Activated CD4-positive, alpha-beta T cell treated with anti-CD3 and anti-CD28 coated beads, Interleukin-2, amount 10 ng/mL, durations not matched to agents 24 days and 14 days (primary cell): ENCODE data around the gene CCDC69. TPM values are rescaled to one million over a fixed set of nuclear protein-coding genes. Genes with fewer than 3 reads are reported as not detected.
A peak's percentile ranks its signal among the peaks of the same experiment; 100 is the strongest.
"Not testable (repeated sequence)": the region's sequence is repeated elsewhere in the genome, so short reads cannot be mapped to it uniquely, and the experiment has no call there.

Experiments used
- DNase-seq: peaks from one replicate; pipeline ENCODE4 v3.0.0; 2022
- H3K27ac Mint-ChIP-seq: one replicate; pipeline ENCODE4 v1.8.0; 2022; ENCODE audit warnings: mild to moderate bottlenecking, mixed read lengths
- H3K27me3 Mint-ChIP-seq: one replicate; pipeline ENCODE4 v1.8.0; 2022; ENCODE audit warnings: mixed read lengths
- H3K36me3 Mint-ChIP-seq: one replicate; pipeline ENCODE4 v1.8.0; 2022; ENCODE audit warnings: low read depth, mild to moderate bottlenecking, mixed read lengths
- H3K4me1 Mint-ChIP-seq: one replicate; pipeline ENCODE4 v1.8.0; 2021; ENCODE audit warnings: mixed read lengths
- H3K4me3 Mint-ChIP-seq: one replicate; pipeline ENCODE4 v1.8.0; 2022; ENCODE audit warnings: mild to moderate bottlenecking, moderate library complexity, mixed read lengths
- H3K9me3 Mint-ChIP-seq: one replicate; pipeline ENCODE4 v1.8.0; 2021; ENCODE audit warnings: mixed read lengths
- intact Hi-C: fragments of 100-400 bp; cut with micrococcal nuclease; formaldehyde crosslinking; loops from one replicate; pipeline ENCODE4 v1.15.1; 2023
- total RNA-seq: library from RNA; stranded (reverse); gene quantifications from 2 replicates; pipeline ENCODE4 v1.2.3, GENCODE V29; 2022

The CCDC69 gene
- total RNA-seq, 1 donor from 2014 or later = 23.2 TPM

DNA sequence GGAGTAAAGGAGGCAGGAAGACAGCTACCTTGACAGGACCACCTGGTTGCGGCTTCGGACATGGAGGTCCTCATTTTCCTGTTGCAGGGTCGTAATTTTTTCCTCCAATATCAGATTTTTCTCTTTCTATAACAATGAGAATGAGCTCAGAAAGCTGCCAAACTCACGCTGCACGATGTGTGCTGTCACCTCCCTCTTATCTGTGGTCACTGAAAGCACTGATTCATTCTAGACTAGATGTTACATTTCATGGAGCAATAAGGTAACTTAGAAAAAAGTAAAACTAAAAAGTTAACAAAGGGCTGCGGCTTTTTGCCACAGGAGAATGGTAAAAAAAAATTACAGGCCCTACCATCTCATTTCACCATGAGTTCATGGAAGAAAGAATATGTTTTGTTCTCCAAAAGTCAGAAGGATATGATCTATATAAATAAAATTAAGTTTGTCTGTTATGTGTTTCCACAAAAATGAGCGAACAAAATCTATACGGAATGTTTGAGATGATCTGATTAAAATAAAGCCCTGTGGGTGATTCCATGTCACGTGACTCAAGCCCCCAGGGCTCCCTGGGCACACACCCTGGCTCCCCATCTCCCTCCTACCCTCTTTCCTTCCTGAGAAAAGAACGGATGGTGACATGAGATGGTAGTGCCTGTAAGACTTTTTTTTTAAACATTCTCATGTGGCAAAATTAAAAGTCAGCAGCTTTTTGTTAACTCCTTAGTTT, 39.4 kb downstream of the CCDC69 start:
- no peak for DNase-seq
- H3K36me3 Mint-ChIP-seq = peaks cover 54% of the 10 kb centered on the region
- no peak overlapping the region for H3K4me3 Mint-ChIP-seq
- no peaks in the 10 kb centered on the region for H3K27me3 Mint-ChIP-seq
- H3K4me1 Mint-ChIP-seq = peaks cover 3% of the 10 kb centered on the region
- peaks cover 4% of the 10 kb centered on the region for H3K9me3 Mint-ChIP-seq
- intact Hi-C loops = no loop called here
- H3K27ac Mint-ChIP-seq = no peak overlapping the region

DNA sequence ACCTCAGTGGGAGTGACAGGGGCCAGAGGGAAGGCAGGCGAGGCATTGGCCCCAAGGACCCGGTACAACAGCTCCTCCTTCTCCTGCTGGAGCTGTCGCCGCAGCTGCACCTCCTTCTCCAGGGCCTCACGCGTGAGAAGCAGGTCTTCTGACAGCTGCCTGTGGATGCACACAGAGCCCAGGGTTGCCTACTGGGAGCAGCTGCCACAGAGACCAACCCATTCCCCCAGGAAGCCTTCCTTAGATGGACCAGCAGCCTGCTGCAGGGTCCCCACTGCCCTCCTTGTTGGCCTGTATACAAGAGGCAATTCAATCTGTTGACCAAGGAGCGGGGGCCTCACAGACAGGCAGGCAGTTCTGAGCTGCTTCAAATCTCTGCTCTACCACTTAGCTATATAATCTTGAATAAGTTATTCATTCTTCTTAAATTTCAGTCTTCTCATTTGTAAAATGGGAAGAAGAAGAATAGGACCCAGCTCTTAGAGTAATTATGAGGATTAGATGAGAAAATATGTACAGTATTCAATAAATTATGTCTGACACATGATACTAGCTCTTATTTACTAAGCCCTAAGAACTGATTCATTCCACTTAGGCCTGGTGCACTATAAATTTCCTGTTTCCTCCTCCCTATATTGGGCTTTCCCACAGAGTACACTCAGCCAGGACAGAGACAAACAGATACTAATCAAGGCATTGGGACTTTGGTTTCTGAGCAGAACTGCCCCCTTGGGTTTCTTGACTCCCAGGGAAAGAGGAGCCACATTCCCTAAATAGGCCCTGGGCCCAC, 40.2 kb downstream of the CCDC69 start:
- no peak overlapping the region for H3K27ac Mint-ChIP-seq
- H3K36me3 Mint-ChIP-seq = peaks cover 52% of the 10 kb centered on the region
- H3K4me3 Mint-ChIP-seq = no peak overlapping the region
- DNase-seq = no peak
- H3K9me3 Mint-ChIP-seq = no peaks in the 10 kb centered on the region
- intact Hi-C loops = no loop called here
- peaks cover 3% of the 10 kb centered on the region for H3K4me1 Mint-ChIP-seq
- no peaks in the 10 kb centered on the region for H3K27me3 Mint-ChIP-seq

DNA sequence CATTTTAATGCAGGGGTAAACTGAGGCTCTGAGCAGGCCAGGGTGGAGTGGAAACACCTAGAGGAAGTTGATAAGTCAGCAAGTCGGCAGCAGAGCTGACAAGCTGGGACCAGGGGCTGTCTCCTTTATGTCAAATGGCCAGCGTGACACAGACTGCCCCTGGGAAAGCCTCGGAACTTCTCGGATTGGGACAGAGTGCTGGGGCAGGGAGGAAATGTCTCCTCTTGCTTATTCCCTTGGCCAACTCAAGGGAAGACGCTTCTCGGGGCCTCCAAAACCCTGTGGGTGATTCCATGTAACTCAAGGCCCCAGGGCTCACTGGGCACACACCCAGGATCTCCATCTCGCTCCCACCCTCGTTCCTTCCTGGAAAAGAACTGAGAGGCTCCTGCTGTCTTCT, 40.9 kb downstream of the CCDC69 start:
- peaks cover 53% of the 10 kb centered on the region for H3K36me3 Mint-ChIP-seq
- H3K4me1 Mint-ChIP-seq = peaks cover 3% of the 10 kb centered on the region
- intact Hi-C loops = no loop called here
- no peak for DNase-seq
- H3K4me3 Mint-ChIP-seq = no peak overlapping the region
- H3K27ac Mint-ChIP-seq = no peak overlapping the region
- H3K27me3 Mint-ChIP-seq = no peaks in the 10 kb centered on the region
- H3K9me3 Mint-ChIP-seq = peaks cover 1% of the 10 kb centered on the region

DNA sequence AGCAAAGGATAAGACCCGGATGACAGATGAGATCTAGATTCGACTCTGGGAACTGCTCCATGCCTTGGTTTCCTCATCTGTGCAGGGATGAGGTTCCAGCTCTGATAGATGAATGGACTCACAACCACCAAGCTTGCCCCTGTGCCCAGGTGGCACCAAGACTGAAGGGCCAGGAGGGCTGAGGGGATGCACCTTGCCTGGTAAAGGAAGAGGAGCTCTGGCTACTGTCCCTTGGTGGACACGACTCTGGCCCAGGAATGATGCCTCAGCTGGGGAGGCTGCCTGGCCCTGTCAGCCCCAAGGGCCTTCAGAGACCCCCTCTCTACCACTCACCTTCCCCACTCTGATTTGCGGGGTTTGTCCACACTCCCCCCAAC, 41.4 kb downstream of the CCDC69 start:
- Mint-ChIP-seq H3K9me3 (peaks cover 4% of the 10 kb centered on the region), H3K27me3 (no peaks in the 10 kb centered on the region), H3K36me3 (peaks cover 51% of the 10 kb centered on the region), H3K4me3 (no peak overlapping the region), H3K27ac (no peak overlapping the region), H3K4me1 (peaks cover 2% of the 10 kb centered on the region)
- intact Hi-C loops = no loop called here
- no peak for DNase-seq

DNA sequence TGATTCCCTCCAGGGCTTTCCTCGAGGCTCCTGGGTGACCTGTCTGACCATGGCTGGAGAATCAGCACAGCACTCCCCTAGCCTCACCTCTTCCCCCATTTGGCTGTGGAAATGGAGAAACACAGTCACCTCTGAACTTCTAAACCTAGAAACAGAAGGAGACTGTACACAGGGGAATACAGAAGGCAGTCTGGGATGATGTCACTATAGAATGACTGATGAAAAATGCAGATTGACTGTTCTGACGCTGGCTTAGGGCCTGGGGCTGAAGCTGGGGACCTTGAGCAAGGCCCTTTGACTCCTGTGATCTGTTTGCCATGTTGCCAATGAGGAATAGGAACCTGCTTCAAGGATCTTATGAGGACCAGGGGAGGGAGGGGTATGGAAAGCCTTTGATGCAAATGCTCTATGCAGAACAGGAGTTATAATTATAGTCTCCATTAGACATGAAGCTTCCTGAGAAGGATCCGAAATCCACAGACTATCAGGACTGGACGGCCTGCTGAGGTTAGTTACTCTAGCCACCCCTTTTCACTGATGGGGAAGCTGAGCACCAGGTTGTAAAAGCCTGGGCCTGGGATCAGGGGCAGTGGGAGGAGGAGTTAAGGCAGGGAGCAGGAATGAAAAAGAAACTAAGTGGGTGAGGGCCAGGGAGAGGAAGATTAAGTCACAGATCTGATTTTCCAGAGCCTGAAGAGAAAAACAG, 41.9 kb downstream of the CCDC69 start:
- Mint-ChIP-seq H3K9me3 (peaks cover 4% of the 10 kb centered on the region), H3K36me3 (peaks cover 46% of the 10 kb centered on the region), H3K4me3 (no peak overlapping the region), H3K4me1 (peaks cover 2% of the 10 kb centered on the region), H3K27ac (peak overlapping the region; percentile 42), H3K27me3 (no peaks in the 10 kb centered on the region)
- intact Hi-C loops = no loop called here
- no peak for DNase-seq

DNA sequence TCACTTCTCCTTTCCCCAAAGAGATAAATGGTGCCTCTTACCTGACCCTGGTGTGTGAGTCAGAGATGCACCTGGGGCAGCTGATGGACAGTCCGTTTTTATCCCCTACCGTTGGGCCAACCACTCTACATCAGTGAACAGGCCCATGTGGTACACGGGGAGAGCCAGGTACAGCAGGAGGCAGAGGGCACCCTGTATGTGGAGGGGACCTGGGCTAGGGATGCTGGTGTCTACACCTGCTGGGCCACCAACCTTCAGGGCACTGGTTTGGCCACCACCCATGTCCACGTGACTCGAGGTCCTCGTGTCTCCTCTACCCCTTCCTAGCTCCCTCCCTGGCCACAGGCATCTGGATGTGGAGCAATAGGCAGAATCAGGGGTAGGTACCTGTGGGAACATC, 43.6 kb downstream of the CCDC69 start:
- intact Hi-C loops = no loop called here
- no peaks in the 10 kb centered on the region for H3K27me3 Mint-ChIP-seq
- peaks cover 33% of the 10 kb centered on the region for H3K36me3 Mint-ChIP-seq
- peaks cover 2% of the 10 kb centered on the region for H3K4me1 Mint-ChIP-seq
- no peak overlapping the region for H3K27ac Mint-ChIP-seq
- no peak for DNase-seq
- H3K9me3 Mint-ChIP-seq = peaks cover 4% of the 10 kb centered on the region
- no peak overlapping the region for H3K4me3 Mint-ChIP-seq

DNA sequence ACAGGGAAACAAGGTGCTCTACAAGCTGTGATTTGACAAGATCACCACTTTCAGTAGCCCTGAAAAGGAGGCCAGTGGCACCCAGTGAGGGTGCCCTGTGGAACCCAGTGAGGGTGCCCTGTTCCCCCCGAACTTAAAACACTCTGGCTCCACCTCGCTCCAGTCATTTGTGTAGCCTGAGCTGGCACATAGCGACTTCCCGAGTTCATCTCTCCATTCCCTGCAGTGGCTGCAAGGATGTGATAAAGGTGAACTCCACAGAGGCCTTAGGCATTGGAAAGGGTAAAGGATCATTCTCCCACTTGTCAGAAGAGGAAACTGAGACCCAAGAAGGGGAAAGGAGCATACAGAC, 44.4 kb downstream of the CCDC69 start:
- intact Hi-C loops = no loop called here
- H3K9me3 Mint-ChIP-seq = peaks cover 4% of the 10 kb centered on the region
- H3K27ac Mint-ChIP-seq = no peak overlapping the region
- H3K36me3 Mint-ChIP-seq = peaks cover 29% of the 10 kb centered on the region
- H3K4me3 Mint-ChIP-seq = no peak overlapping the region
- no peaks in the 10 kb centered on the region for H3K27me3 Mint-ChIP-seq
- no peak for DNase-seq
- H3K4me1 Mint-ChIP-seq = peaks cover 2% of the 10 kb centered on the region

DNA sequence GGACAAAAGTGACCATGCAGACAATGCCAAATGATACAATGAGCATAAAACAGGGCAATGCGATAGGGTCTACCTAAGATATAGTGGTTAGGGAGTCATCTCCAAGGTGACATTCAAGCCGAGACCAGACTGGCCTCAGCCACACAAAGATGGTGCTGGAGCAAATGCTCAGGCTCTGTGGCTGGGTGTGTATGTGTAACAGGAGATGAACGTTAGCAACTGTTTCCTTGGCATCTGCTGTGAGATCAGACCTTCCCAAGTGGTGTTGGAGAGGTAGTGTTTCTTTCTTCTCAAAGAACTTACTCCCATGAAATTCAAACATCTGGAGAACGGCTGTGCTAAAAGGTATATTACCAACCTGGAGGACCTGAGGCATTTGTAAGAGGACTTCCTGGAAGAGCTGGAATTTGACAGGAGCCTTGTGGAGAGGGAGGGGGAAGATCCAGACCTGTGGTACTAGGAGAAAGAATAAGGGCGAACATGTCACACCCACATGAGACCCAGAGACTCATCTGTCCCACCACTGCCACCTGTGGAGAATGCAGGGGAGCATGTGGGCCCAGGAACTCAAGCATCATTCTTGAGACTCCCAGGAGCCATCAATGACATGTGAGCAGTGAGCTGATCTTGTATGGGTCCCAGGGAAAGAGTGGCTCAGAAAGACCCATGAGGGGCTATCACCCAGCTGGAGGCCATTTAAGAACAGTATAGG, 45.0 kb downstream of the CCDC69 start:
- DNase-seq = no peak
- Mint-ChIP-seq H3K27ac (no peak overlapping the region), H3K9me3 (peaks cover 4% of the 10 kb centered on the region), H3K27me3 (no peaks in the 10 kb centered on the region), H3K36me3 (peaks cover 32% of the 10 kb centered on the region), H3K4me1 (peaks cover 2% of the 10 kb centered on the region), H3K4me3 (no peak overlapping the region)
- intact Hi-C loops = no loop called here

DNA sequence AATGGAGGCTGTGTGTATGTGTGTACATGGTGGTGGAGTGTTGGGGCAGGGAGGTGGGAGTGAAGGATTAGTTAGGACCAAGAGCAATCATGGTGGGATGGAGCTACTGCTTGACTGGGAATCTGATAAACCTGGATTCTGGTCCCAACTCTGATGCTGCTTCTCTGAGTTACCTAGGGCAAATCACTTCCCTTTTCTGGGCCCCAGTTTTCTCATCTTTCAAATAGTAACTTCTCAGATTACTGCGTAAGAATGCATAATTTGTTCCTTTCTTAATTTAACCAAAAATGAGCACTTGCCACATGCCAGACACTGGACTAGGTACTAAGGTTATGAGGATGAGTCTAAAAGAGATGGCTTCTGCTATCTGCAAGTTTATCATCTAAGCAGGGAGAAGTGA, 45.5 kb downstream of the CCDC69 start:
- Mint-ChIP-seq H3K4me3 (no peak overlapping the region), H3K4me1 (no peaks in the 10 kb centered on the region), H3K36me3 (peaks cover 31% of the 10 kb centered on the region), H3K9me3 (peaks cover 4% of the 10 kb centered on the region), H3K27ac (no peak overlapping the region), H3K27me3 (no peaks in the 10 kb centered on the region)
- intact Hi-C loops = no loop called here
- DNase-seq = no peak

DNA sequence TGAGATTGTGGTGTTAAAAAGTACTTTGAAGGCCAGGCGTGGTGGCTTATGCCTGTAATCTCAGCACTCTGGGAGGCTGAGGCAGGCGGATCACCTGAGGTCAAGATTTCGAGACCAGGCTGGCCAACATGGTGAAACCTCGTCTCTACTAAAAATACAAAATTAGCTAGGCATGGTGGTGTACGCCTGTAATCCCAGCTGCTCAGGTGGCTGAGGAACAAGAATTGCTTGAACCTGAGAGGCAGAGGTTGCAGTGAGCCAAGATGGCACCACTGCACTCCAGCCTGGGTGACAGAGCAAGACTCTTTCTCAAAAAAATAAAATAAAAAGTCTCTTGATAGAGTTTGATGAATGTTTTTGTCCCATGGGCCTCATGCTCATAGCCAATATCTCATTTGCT, 47.6 kb downstream of the CCDC69 start:
- H3K4me3 Mint-ChIP-seq, H3K4me1 Mint-ChIP-seq, intact Hi-C loops, DNase-seq, H3K27ac Mint-ChIP-seq, H3K9me3 Mint-ChIP-seq, H3K27me3 Mint-ChIP-seq: not testable (repeated sequence)
- peaks cover 25% of the 10 kb centered on the region for H3K36me3 Mint-ChIP-seq

DNA sequence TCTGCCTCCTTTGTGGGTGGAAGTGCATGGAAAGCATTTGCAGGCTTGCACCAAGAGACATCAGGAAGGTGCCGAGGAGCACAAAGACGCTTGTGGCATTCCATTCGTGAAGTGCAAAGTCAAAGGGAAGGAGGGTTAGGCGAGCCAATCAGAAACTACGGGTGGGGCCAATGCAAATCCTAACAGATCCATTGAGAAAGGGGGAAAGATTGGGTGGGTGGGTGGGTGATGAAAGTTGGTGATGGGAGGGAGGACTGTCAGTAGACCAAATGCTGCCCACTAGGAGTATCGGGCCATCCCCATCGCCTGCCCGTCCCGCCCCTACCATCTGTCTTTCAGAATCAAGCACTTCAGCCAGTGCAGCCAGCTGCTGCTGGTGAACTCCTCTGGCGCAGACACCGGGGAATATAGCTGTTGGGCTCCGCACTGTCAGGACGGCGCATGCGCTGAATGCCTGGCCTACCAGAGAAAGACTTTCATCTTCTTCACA, 49.2 kb downstream of the CCDC69 start:
- peaks cover 10% of the 10 kb centered on the region for H3K4me1 Mint-ChIP-seq
- intact Hi-C loops = no loop called here

DNA sequence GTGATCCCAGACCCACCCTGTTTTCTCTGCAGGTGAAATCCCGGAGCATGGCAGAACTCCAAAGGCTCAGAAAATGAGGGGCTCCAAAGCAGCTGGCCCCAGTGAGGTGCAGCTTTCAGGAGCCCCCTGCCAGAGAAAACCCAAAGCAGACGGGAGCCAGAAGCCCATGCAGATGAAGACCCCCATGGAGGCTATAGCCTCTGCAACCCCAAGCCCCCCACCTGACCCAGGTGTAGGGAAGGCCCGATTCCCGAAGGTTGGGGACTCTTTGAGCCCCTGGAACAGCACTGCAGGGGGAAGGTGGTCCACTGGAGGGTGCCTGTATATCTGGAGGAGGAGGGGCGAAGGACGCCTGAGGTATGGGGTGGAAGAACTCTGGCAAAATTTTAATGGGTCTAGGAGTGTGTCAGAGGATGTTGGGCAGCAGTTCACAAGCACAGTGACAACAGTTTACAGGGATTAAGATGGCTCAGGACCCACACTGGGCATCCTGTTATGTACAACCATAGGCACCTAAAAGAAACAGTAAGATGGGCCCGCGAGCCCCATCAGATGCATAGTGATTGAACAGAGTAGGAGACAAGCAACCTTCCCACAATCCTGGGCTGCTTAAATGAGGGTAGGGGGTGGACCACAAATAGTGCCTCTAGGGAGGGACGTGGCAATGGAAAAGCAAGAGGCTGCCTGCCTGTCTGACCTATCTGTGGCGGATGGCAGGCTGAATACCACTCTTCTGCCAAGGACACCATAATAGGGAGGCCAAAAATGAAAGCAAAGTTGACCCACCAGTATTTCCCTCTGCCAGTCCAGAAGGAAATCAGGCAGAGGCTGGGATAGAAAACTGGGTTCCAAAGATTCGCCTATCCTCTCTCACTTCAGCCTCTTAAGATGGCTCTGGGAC, 49.9 kb downstream of the CCDC69 start:
- Mint-ChIP-seq H3K36me3 (peaks cover 16% of the 10 kb centered on the region), H3K27me3 (no peaks in the 10 kb centered on the region), H3K9me3 (peaks cover 4% of the 10 kb centered on the region), H3K4me1 (peaks cover 10% of the 10 kb centered on the region), H3K4me3 (no peak overlapping the region), H3K27ac (no peak overlapping the region)
- intact Hi-C loops = no loop called here
- no peak for DNase-seq

More for the DNA sequence above, 49.2 kb downstream of the CCDC69 start:
- Mint-ChIP-seq H3K9me3 (peaks cover 4% of the 10 kb centered on the region), H3K36me3 (peaks cover 19% of the 10 kb centered on the region), H3K4me3 (no peak overlapping the region), H3K27me3 (no peaks in the 10 kb centered on the region), H3K27ac (no peak overlapping the region)
- DNase-seq = no peak

DNA sequence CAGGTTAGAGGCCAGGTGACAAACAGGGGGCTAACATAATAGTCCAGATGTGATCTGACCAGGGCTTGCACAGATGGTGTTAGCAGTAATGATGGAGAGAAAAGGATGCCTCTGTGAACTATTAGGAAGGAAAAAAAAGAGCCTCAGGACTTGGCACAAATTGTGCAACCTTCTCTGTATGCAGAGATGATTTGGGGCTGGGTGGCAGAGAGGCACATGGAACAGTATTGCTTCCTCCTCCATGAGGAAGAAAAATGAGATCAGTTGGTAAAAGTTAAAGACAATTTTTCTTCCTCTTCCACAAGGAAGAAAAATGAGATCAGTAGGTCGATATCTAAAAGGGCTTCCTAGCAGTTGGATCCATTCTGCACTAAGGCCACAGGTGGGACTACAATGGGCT, 52.4 kb downstream of the CCDC69 start:
- H3K27me3 Mint-ChIP-seq = no peaks in the 10 kb centered on the region
- no peaks in the 10 kb centered on the region for H3K9me3 Mint-ChIP-seq
- H3K4me3 Mint-ChIP-seq = no peak overlapping the region
- intact Hi-C loops = no loop called here
- no peak overlapping the region for H3K27ac Mint-ChIP-seq
- peaks cover 5% of the 10 kb centered on the region for H3K36me3 Mint-ChIP-seq
- peaks cover 10% of the 10 kb centered on the region for H3K4me1 Mint-ChIP-seq
- no peak for DNase-seq
